ENCODE measurements around the gene HDAC1.

DNA sequence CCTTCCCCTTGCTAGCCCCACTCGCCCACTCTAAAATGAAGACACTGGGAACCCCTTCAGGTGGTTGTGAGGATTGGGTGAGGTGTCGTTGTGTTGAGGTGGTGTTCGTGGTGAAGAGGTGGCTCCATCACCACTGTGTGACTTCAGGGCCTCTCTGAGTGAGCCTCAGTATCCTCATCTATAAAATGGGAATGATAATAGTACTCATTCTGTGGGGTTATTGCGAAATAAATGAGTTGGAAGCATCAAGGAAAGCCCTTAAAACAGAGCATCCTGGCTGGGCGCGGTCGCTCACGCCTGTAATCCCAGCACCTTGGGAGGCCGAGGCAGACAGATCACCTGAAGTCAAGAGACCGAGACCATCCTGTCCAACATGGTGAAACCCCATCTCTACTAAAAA, 50.8 kb downstream of the HDAC1 start:
- TF ChIP-seq, protein P1, sequence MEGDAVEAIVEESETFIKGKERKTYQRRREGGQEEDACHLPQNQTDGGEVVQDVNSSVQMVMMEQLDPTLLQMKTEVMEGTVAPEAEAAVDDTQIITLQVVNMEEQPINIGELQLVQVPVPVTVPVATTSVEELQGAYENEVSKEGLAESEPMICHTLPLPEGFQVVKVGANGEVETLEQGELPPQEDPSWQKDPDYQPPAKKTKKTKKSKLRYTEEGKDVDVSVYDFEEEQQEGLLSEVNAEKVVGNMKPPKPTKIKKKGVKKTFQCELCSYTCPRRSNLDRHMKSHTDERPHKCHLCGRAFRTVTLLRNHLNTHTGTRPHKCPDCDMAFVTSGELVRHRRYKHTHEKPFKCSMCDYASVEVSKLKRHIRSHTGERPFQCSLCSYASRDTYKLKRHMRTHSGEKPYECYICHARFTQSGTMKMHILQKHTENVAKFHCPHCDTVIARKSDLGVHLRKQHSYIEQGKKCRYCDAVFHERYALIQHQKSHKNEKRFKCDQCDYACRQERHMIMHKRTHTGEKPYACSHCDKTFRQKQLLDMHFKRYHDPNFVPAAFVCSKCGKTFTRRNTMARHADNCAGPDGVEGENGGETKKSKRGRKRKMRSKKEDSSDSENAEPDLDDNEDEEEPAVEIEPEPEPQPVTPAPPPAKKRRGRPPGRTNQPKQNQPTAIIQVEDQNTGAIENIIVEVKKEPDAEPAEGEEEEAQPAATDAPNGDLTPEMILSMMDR (IDR thresholded peaks at IDR 0.05; ENCODE audit: borderline replicate concordance, extremely low read depth, low read length, poor library complexity, severe bottlenecking): no peak
- no peak for TF ChIP-seq EZH2 (IDR thresholded peaks at IDR 0.05; ENCODE audit: borderline replicate concordance, low read depth, low read length, severe bottlenecking)

All from DND-41 (cell line).